ENCODE measurements around the gene ITPRIP. TPM values are rescaled to one million over a fixed set of nuclear protein-coding genes. Genes with fewer than 3 reads are reported as not detected.

The ITPRIP gene
- total RNA-seq, 1 experiment from 2014 or later: 12.0 TPM

DNA sequence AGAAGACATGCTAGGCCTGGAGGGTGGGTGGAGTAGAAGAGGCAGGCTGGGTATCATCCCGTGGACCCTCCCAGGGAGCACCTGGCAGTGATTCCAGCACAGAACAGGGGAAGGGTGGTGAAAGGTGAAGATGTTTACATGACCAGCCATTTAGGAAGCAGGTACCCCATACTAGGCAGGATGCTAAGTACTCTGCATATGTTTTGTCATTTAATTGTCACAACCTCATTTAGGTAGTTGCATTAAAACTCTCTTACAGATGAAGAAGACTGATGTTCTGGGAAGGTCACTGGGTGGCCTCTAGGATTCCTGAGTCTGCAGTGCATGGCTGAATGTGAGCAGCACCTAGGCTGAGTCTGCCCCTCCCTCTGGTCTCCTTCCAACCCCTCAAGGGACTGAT is 15.2 kb downstream of the ITPRIP start:
- ChIA-PET RAD21 (ENCODE audit: low non-redundant PET in 1 of 2, low total read pairs in 2 of 2, uncharacterized antibody in 2 of 2, unreplicated experiment in 2 of 2) (no interaction called here), POLR2A (no interaction called here), CTCF (no interaction called here)
- TF ChIP-seq ATF3 (IDR thresholded peaks at IDR 0.05) (no peak), POLR2AphosphoS5 (IDR thresholded peaks at IDR 0.05; ENCODE audit: low read depth, low read length) (no peak), YY1 (IDR thresholded peaks at IDR 0.05; ENCODE audit: extremely low read depth, insufficient replicate concordance, low read depth, low read length) (no peak), EZH2phosphoT487 (IDR thresholded peaks at IDR 0.05; ENCODE audit: borderline replicate concordance) (no peak)
- TF ChIP-seq, protein P1, sequence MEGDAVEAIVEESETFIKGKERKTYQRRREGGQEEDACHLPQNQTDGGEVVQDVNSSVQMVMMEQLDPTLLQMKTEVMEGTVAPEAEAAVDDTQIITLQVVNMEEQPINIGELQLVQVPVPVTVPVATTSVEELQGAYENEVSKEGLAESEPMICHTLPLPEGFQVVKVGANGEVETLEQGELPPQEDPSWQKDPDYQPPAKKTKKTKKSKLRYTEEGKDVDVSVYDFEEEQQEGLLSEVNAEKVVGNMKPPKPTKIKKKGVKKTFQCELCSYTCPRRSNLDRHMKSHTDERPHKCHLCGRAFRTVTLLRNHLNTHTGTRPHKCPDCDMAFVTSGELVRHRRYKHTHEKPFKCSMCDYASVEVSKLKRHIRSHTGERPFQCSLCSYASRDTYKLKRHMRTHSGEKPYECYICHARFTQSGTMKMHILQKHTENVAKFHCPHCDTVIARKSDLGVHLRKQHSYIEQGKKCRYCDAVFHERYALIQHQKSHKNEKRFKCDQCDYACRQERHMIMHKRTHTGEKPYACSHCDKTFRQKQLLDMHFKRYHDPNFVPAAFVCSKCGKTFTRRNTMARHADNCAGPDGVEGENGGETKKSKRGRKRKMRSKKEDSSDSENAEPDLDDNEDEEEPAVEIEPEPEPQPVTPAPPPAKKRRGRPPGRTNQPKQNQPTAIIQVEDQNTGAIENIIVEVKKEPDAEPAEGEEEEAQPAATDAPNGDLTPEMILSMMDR (IDR thresholded peaks at IDR 0.05 in 2 of 3, conservative IDR thresholded peaks at IDR 0.05 in 1 of 3; ENCODE audit: borderline replicate concordance in 1 of 3, insufficient read depth in 1 of 3, low read depth in 2 of 3, low read length in 2 of 3): no peak
- H3K79me2 ChIP-seq (ENCODE audit: insufficient read depth, low read length): peaks cover 48% of the 10 kb centered on the region
- H3K9me3 ChIP-seq (ENCODE audit: control insufficient read depth in 1 of 2, insufficient read depth in 1 of 2, low read depth in 1 of 2, low read length in 2 of 2): no peaks in the 10 kb centered on the region
- no peaks in the 10 kb centered on the region for H3K9me2 ChIP-seq (ENCODE audit: insufficient read depth)
- H3K27ac ChIP-seq (ENCODE audit: low read depth, low read length): no peak overlapping the region
- ATAC-seq (no peak), DNase-seq (ENCODE audit: low read depth, low spot score) (no peak)
- no peaks in the 10 kb centered on the region for H3K36me3 ChIP-seq (ENCODE audit: control insufficient read depth in 1 of 2, insufficient read depth in 2 of 2, low read length in 2 of 2)
- H3K9ac ChIP-seq (ENCODE audit: low read length): no peak overlapping the region
- H4K20me1 ChIP-seq (ENCODE audit: insufficient read depth): no peaks in the 10 kb centered on the region
- no peaks in the 10 kb centered on the region for H3K27me3 ChIP-seq (ENCODE audit: insufficient read depth, low read length)
- H2AFZ ChIP-seq (ENCODE audit: low read depth, low read length, poor library complexity, severe bottlenecking): no peak overlapping the region
- H3K4me1 ChIP-seq (ENCODE audit: control insufficient read depth in 1 of 2, insufficient read depth in 2 of 2, low read length in 2 of 2): peaks cover 14 to 28% of the 10 kb centered on the region in 2 experiments
- intact Hi-C loops (cut with micrococcal nuclease): no loop called here
- BruUV-seq (replicated peaks): no TSS peak
- no peak overlapping the region for H3K4me2 ChIP-seq (ENCODE audit: low read length)
- no peak overlapping the region for H3K4me3 ChIP-seq (replicated peaks in 1 of 2; ENCODE audit: low read depth in 1 of 2, low read length in 2 of 2)

DNA sequence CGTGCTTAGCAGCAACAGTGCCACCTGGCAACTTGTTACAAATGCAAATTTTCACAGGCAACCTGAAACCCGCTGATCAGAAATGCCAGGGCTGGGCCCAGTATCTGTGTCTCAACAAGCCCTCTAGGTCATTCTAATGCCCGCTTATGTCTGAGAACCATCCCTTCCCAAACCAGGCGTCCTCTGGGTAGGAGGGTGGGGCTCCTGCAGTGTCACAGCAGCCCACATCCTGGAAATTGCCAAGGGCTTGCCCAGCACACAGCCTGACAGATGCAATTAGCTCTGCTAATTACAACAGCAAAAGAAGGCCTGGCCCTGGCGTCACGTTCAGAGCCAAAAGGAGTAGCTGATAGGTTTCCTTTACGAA is 15.9 kb downstream of the ITPRIP start:
- DNase-seq (ENCODE audit: low read depth, low spot score): no peak
- ChIA-PET CTCF (interaction anchor here (1.4 to 1.6 kb wide), 3 partner anchors 15 to 68 kb away, joined by 3 to 6 read pairs (median 3); partner anchors contain the start of gene GSTO1), POLR2A (no interaction called here), RAD21 (ENCODE audit: low non-redundant PET in 1 of 2, low total read pairs in 2 of 2, uncharacterized antibody in 2 of 2, unreplicated experiment in 2 of 2) (no interaction called here)
- Histone ChIP-seq H3K4me3 (replicated peaks in 1 of 2; ENCODE audit: low read depth in 1 of 2, low read length in 2 of 2) (no peak overlapping the region), H2AFZ (ENCODE audit: low read depth, low read length, poor library complexity, severe bottlenecking) (no peak overlapping the region), H3K9me3 (ENCODE audit: control insufficient read depth in 1 of 2, insufficient read depth in 1 of 2, low read depth in 1 of 2, low read length in 2 of 2) (no peaks in the 10 kb centered on the region), H3K9ac (ENCODE audit: low read length) (no peak overlapping the region), H3K4me1 (ENCODE audit: control insufficient read depth in 1 of 2, insufficient read depth in 2 of 2, low read length in 2 of 2) (peaks cover 10 to 28% of the 10 kb centered on the region in 2 experiments), H3K79me2 (ENCODE audit: insufficient read depth, low read length) (peaks cover 45% of the 10 kb centered on the region), H3K27me3 (ENCODE audit: insufficient read depth, low read length) (no peaks in the 10 kb centered on the region), H3K27ac (ENCODE audit: low read depth, low read length) (no peak overlapping the region), H3K9me2 (ENCODE audit: insufficient read depth) (no peaks in the 10 kb centered on the region), H3K36me3 (ENCODE audit: control insufficient read depth in 1 of 2, insufficient read depth in 2 of 2, low read length in 2 of 2) (no peaks in the 10 kb centered on the region), H4K20me1 (ENCODE audit: insufficient read depth) (no peaks in the 10 kb centered on the region), H3K4me2 (ENCODE audit: low read length) (no peak overlapping the region)
- peak; percentile 4; the same call in 1 of the 2 replicates for ATAC-seq
- intact Hi-C loops (cut with micrococcal nuclease): no loop called here
- TF ChIP-seq FOSL1 (IDR thresholded peaks at IDR 0.05; ENCODE audit: low read depth) (no peak), CEBPB (IDR thresholded peaks at IDR 0.05; ENCODE audit: low read depth) (no peak), REST (IDR thresholded peaks at IDR 0.05; ENCODE audit: low read depth) (no peak)
- no TSS peak for BruUV-seq (replicated peaks)

Data from HCT116 (cell line).